NK-92 treated with Interleukin-12 subunit alpha and Interleukin-12 subunit beta, amount 100 ng/mL, for 24 hours (cell line): ENCODE measurements around the gene GBA3.

Experiments
- DNase-seq: peaks from one replicate; lab custom pipeline; 2025; lab: John Stamatoyannopoulos, UW

The GBA3 gene

GRCh38 chr4:22692736-22693135, at the start of gene GBA3:
Gene GBA3 (plus strand): TSS chr4:22692937.
- DNase-seq, result no peak

GRCh38 chr4:22643952-22644351, 48.8 kb upstream of the GBA3 start:
- no peak for DNase-seq

GRCh38 chr4:22645481-22646182, 47.1 kb upstream of the GBA3 start:
- DNase-seq, result no peak

GRCh38 chr4:22648996-22649395, 43.7 kb upstream of the GBA3 start:
- DNase-seq, result no peak

- no peak for DNase-seq
These were observed 42.0 kb upstream of the GBA3 start for GRCh38 chr4:22650771-22651170.

- DNase-seq, result no peak
These were observed 39.0 kb upstream of the GBA3 start for GRCh38 chr4:22653752-22654151.

GRCh38 chr4:22661443-22661842, 31.3 kb upstream of the GBA3 start:
- DNase-seq, result no peak

GRCh38 chr4:22667332-22667940, 25.3 kb upstream of the GBA3 start:
- no peak for DNase-seq

GRCh38 chr4:22668301-22668700, 24.4 kb upstream of the GBA3 start:
- no peak for DNase-seq

- DNase-seq, result no peak
These were observed 24.0 kb upstream of the GBA3 start for GRCh38 chr4:22668702-22669101.

GRCh38 chr4:22670956-22671355, 21.8 kb upstream of the GBA3 start:
- no peak for DNase-seq

- DNase-seq, result no peak
These were observed 20.2 kb upstream of the GBA3 start for GRCh38 chr4:22672519-22672918.

- DNase-seq, result no peak
These were observed 19.8 kb upstream of the GBA3 start for GRCh38 chr4:22672944-22673343.

GRCh38 chr4:22674700-22675099, 18.0 kb upstream of the GBA3 start:
- DNase-seq, result no peak

GRCh38 chr4:22676063-22676462, 16.7 kb upstream of the GBA3 start:
- no peak for DNase-seq

- DNase-seq, result no peak
These were observed 15.0 kb upstream of the GBA3 start for GRCh38 chr4:22677780-22678179.

- DNase-seq, result no peak
These were observed 13.5 kb upstream of the GBA3 start for GRCh38 chr4:22678940-22679854.

GRCh38 chr4:22680065-22680642, 12.6 kb upstream of the GBA3 start:
- DNase-seq, result no peak

- DNase-seq, result no peak
These were observed 9.0 kb upstream of the GBA3 start for GRCh38 chr4:22683726-22684125.

GRCh38 chr4:22686141-22686540, 6.6 kb upstream of the GBA3 start:
- no peak for DNase-seq

GRCh38 chr4:22688236-22688635, 4.5 kb upstream of the GBA3 start:
- DNase-seq, result no peak

- DNase-seq, result no peak
These were observed 3.3 kb upstream of the GBA3 start for GRCh38 chr4:22689428-22689827.

- no peak for DNase-seq
These were observed 2.3 kb downstream of the GBA3 start for GRCh38 chr4:22695029-22695428.
